Neural cell (in vitro differentiated cells): ENCODE data around the gene ADAM30. TPM values are rescaled to one million over a fixed set of nuclear protein-coding genes. Genes with fewer than 3 reads are reported as not detected.

ENCODE experiments used
- H2AFZ ChIP-seq: fragments of 200-600, 300-800 bp; sonication (generic), shearing (Covaris generic); 2 replicates; pipeline ENCODE4 v1.6.0; 2014; ENCODE audit warnings: low read depth, mild to moderate bottlenecking, antibody characterized with exemption, low read length, moderate library complexity
- H3F3A ChIP-seq: fragments of 200-600 bp; shearing (Covaris generic); 2 replicates; pipeline ENCODE4 v1.6.1; 2016; ENCODE audit warnings: mild to moderate bottlenecking, moderate library complexity, mixed read lengths, antibody characterized with exemption, low read length; ENCODE audit not compliant: insufficient read depth, poor library complexity, severe bottlenecking
- H3K27ac ChIP-seq: fragments of 200-600, 300-800 bp; sonication (generic), shearing (Covaris generic); 2 replicates; pipeline ENCODE4 v1.5.1; 2014; ENCODE audit warnings: mild to moderate bottlenecking, low read length, moderate library complexity
- H3K27me3 ChIP-seq: fragments of 300-800, 200-600 bp; sonication (generic), shearing (Covaris generic); 2 replicates; pipeline ENCODE4 v1.6.0; 2014; ENCODE audit warnings: mild to moderate bottlenecking, low read depth, low read length, moderate library complexity; ENCODE audit not compliant: insufficient read depth
- H3K36me3 ChIP-seq: fragments of 300-800, 200-600 bp; sonication (generic), shearing (Covaris generic); 2 replicates; pipeline ENCODE4 v1.5.1; 2014; ENCODE audit warnings: mild to moderate bottlenecking, antibody characterized with exemption, low read length, moderate library complexity; ENCODE audit not compliant: insufficient read depth
- H3K4me2 ChIP-seq: fragments of 300-800, 200-600 bp; sonication (generic), shearing (Covaris generic); 2 replicates; pipeline ENCODE4 v1.6.0; 2014; ENCODE audit warnings: mild to moderate bottlenecking, low read length
- H3K4me3 ChIP-seq: fragments of 300-800, 200-600 bp; sonication (generic), shearing (Covaris generic); 2 replicates; pipeline ENCODE4 v1.5.1; 2014; ENCODE audit warnings: mild to moderate bottlenecking, low read length, moderate library complexity
- H3K79me2 ChIP-seq: fragments of 200-600 bp; shearing (Covaris generic); replicated peaks from 2 replicates; pipeline ENCODE4 v1.6.0; 2014; ENCODE audit warnings: mild to moderate bottlenecking, low read length, moderate library complexity; ENCODE audit not compliant: insufficient read depth
- H3K9ac ChIP-seq: fragments of 300-800, 200-600 bp; sonication (generic), shearing (Covaris generic); 2 replicates; pipeline ENCODE4 v1.6.1; 2016; ENCODE audit warnings: mild to moderate bottlenecking, low read length, mixed read lengths
- H3K9me2 ChIP-seq: fragments of 200-600 bp; shearing (Covaris generic); 2 replicates; pipeline ENCODE4 v1.6.1; 2016; ENCODE audit warnings: mild to moderate bottlenecking, low read length, mixed read lengths; ENCODE audit not compliant: insufficient read depth
- H3K9me3 ChIP-seq: fragments of 200-600, 300-800 bp; sonication (generic), shearing (Covaris generic); 2 replicates; pipeline ENCODE4 v1.6.1; 2016; ENCODE audit warnings: mild to moderate bottlenecking, mixed run types, low read length, moderate library complexity, mixed read lengths
- H4K20me1 ChIP-seq: fragments of 200-600 bp; shearing (Covaris generic); 2 replicates; pipeline ENCODE4 v1.6.1; 2016; ENCODE audit warnings: mild to moderate bottlenecking, mixed run types; ENCODE audit not compliant: insufficient read depth
- EP300 ChIP-seq: fragments of 450-650 bp; conservative IDR thresholded peaks from 2 replicates; pipeline ENCODE4 v1.6.1; 2014; ENCODE audit warnings: antibody characterized with exemption, mild to moderate bottlenecking, moderate library complexity; ENCODE audit not compliant: poor library complexity, severe bottlenecking
- EZH2 ChIP-seq: fragments of 200-600, 300-800 bp; shearing (Covaris generic), sonication (generic); IDR thresholded peaks from 2 replicates; pipeline ENCODE4 v1.6.1; 2014; ENCODE audit warnings: antibody characterized with exemption, low read length, borderline replicate concordance, mild to moderate bottlenecking; ENCODE audit not compliant: insufficient read depth, poor library complexity, severe bottlenecking
- MXI1 ChIP-seq: fragments of 450-650 bp; conservative IDR thresholded peaks from 2 replicates; pipeline ENCODE4 v1.6.1; 2014; ENCODE audit warnings: antibody characterized with exemption, mild to moderate bottlenecking; ENCODE audit not compliant: poor library complexity, severe bottlenecking
- POLR2AphosphoS5 ChIP-seq: IDR thresholded peaks from 2 replicates; pipeline ENCODE4 v1.6.1; 2012
- RAD21 ChIP-seq: fragments of 450-650 bp; conservative IDR thresholded peaks from 2 replicates; pipeline ENCODE4 v1.6.1; 2014; ENCODE audit warnings: antibody characterized with exemption, mild to moderate bottlenecking, moderate library complexity
- SMC3 ChIP-seq: fragments of 450-650 bp; conservative IDR thresholded peaks from 2 replicates; pipeline ENCODE4 v1.6.1; 2014; ENCODE audit warnings: antibody characterized with exemption, mild to moderate bottlenecking, moderate library complexity; ENCODE audit not compliant: poor library complexity
- TAF1 ChIP-seq: IDR thresholded peaks from 2 replicates; pipeline ENCODE4 v1.6.1; 2012; ENCODE audit warnings: low read depth
- polyA plus RNA-seq: library from polyadenylated mRNA; depleted of rRNA; stranded (reverse); fragments of >200 nt; gene quantifications from 2 replicates; pipeline ENCODE4 v1.2.3, GENCODE V29; 2014
- TF ChIP-seq, protein P1 (sequence below): fragments of 450-650 bp; IDR thresholded peaks from 2 replicates; pipeline ENCODE4 v1.5.1; 2014; ENCODE audit warnings: antibody characterized with exemption, mild to moderate bottlenecking, moderate library complexity; ENCODE audit not compliant: poor library complexity, severe bottlenecking
- TF ChIP-seq, protein P2 (sequence below): IDR thresholded peaks from 2 replicates; pipeline ENCODE4 v1.6.1; 2012; ENCODE audit warnings: borderline replicate concordance

The ADAM30 gene
- polyA plus RNA-seq, 1 donor from 2014 or later, result not detected

DNA sequence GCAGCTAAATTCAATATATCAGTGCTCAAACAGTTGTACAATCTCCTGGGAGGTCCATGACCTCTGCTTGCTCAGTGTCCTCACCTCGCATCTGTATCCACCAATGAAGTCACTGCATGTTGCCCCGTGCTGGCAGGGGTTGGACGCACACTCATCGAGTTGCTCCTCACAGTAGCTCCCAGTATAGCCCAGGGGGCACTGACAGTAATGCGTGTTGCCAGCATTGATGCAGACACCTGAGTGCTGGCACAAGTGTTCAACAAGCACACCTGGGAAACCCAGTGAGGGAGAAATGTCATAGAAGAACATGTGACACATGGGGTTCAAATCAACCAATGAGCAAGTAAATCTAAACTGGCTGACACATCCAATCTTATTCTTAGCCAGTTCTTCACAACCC, 40.9 kb upstream of the ADAM30 start:
- Histone ChIP-seq H3K27me3 (no peaks in the 10 kb centered on the region), H3K36me3 (no peaks in the 10 kb centered on the region), H3F3A (no peaks in the 10 kb centered on the region), H2AFZ (no peak overlapping the region), H3K9me2 (no peaks in the 10 kb centered on the region), H3K9me3 (no peaks in the 10 kb centered on the region), H4K20me1 (no peaks in the 10 kb centered on the region), H3K9ac (no peak overlapping the region), H3K4me2 (no peak overlapping the region), H3K27ac (no peak overlapping the region), H3K4me3 (no peak overlapping the region), H3K79me2 (no peaks in the 10 kb centered on the region)
- TF ChIP-seq MXI1, result no peak

DNA sequence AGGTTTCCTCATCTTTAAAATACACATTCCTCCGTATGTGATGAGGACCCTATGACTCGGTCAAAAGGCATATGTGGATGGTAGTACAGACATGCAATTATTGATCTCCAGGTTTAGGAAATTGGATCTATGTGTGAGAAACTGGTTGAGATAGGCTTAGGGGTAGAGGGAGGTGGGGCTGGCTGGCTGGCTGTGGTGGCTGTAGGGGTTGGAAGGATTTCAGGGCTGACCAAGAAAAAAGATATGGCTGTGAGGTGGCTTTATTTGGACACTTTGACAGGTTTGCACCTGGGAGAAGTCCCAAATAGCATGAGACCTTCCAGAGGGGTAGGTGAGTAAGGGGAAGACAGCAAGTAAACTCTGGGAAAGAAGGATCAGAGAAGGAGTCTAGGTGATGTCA, 39.6 kb upstream of the ADAM30 start:
- no peak overlapping the region for H2AFZ ChIP-seq
- no peak overlapping the region for H3K4me3 ChIP-seq
- H3F3A ChIP-seq, result no peaks in the 10 kb centered on the region
- no peaks in the 10 kb centered on the region for H3K9me3 ChIP-seq
- H3K36me3 ChIP-seq, result no peaks in the 10 kb centered on the region
- H3K27ac ChIP-seq, result no peak overlapping the region
- H3K79me2 ChIP-seq, result no peaks in the 10 kb centered on the region
- no peaks in the 10 kb centered on the region for H3K9me2 ChIP-seq
- H3K27me3 ChIP-seq, result no peaks in the 10 kb centered on the region
- TF ChIP-seq MXI1, result no peak
- TF ChIP-seq RAD21, result no peak
- no peak for TF ChIP-seq TAF1
- no peak for TF ChIP-seq SMC3
- TF ChIP-seq, protein P1, sequence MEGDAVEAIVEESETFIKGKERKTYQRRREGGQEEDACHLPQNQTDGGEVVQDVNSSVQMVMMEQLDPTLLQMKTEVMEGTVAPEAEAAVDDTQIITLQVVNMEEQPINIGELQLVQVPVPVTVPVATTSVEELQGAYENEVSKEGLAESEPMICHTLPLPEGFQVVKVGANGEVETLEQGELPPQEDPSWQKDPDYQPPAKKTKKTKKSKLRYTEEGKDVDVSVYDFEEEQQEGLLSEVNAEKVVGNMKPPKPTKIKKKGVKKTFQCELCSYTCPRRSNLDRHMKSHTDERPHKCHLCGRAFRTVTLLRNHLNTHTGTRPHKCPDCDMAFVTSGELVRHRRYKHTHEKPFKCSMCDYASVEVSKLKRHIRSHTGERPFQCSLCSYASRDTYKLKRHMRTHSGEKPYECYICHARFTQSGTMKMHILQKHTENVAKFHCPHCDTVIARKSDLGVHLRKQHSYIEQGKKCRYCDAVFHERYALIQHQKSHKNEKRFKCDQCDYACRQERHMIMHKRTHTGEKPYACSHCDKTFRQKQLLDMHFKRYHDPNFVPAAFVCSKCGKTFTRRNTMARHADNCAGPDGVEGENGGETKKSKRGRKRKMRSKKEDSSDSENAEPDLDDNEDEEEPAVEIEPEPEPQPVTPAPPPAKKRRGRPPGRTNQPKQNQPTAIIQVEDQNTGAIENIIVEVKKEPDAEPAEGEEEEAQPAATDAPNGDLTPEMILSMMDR, result no peak
- H3K4me2 ChIP-seq, result no peak overlapping the region
- no peaks in the 10 kb centered on the region for H4K20me1 ChIP-seq
- H3K9ac ChIP-seq, result no peak overlapping the region

DNA sequence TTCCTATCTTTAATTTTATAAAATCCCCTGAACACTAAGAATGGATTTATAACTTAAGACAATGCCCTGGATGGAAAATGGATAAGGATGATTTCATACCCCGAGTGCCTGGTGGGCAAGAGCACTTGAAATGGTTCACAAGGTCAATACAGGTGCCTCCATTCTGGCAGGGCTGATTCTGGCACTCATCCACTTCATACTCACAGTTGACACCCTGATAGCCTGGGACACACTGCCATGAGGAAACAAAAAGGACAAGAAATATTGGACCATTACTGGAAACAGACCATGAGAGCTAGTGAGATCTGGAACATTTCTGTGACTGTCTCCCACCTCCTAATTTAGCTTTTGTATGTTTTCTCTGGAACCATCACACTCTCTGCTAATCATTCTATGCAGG, 39.1 kb upstream of the ADAM30 start:
- Histone ChIP-seq H3K9me3 (no peaks in the 10 kb centered on the region), H3K79me2 (no peaks in the 10 kb centered on the region), H3K9ac (no peak overlapping the region), H3K9me2 (no peaks in the 10 kb centered on the region), H2AFZ (no peak overlapping the region), H4K20me1 (no peaks in the 10 kb centered on the region), H3K36me3 (no peaks in the 10 kb centered on the region), H3K4me3 (no peak overlapping the region), H3K27ac (no peak overlapping the region), H3F3A (no peaks in the 10 kb centered on the region), H3K27me3 (no peaks in the 10 kb centered on the region), H3K4me2 (no peak overlapping the region)
- no peak for TF ChIP-seq EP300
- no peak for TF ChIP-seq SMC3

DNA sequence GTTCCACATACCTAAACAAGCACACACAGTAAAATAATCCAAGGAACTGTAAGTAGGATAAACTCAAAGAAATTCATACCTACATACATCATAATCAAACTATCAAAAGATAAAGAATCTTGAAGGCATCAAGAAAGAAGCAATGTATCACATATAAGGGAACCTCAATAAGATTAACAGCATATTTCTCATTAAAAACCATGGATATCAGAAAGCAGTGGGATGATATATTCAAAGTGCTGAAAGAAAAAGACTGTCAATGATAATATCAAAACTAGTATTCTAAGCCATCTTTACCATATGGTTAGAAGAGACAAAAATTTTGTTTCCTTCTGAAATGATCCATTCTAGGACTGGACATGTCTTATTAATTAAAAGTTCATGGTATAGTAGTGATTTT, 37.1 kb upstream of the ADAM30 start:
- no peak overlapping the region for H3K27ac ChIP-seq
- H3K9me2 ChIP-seq, result no peaks in the 10 kb centered on the region
- H3K36me3 ChIP-seq, result no peaks in the 10 kb centered on the region
- H4K20me1 ChIP-seq, result no peaks in the 10 kb centered on the region
- no peaks in the 10 kb centered on the region for H3K27me3 ChIP-seq
- no peaks in the 10 kb centered on the region for H3K9me3 ChIP-seq
- no peaks in the 10 kb centered on the region for H3F3A ChIP-seq
- no peak overlapping the region for H2AFZ ChIP-seq
- H3K4me3 ChIP-seq, result no peak overlapping the region
- TF ChIP-seq EP300 (no peak), MXI1 (no peak), EZH2 (no peak), POLR2AphosphoS5 (no peak), TAF1 (no peak), RAD21 (no peak), SMC3 (no peak)
- TF ChIP-seq, protein P1, result no peak
- TF ChIP-seq, protein P2, sequence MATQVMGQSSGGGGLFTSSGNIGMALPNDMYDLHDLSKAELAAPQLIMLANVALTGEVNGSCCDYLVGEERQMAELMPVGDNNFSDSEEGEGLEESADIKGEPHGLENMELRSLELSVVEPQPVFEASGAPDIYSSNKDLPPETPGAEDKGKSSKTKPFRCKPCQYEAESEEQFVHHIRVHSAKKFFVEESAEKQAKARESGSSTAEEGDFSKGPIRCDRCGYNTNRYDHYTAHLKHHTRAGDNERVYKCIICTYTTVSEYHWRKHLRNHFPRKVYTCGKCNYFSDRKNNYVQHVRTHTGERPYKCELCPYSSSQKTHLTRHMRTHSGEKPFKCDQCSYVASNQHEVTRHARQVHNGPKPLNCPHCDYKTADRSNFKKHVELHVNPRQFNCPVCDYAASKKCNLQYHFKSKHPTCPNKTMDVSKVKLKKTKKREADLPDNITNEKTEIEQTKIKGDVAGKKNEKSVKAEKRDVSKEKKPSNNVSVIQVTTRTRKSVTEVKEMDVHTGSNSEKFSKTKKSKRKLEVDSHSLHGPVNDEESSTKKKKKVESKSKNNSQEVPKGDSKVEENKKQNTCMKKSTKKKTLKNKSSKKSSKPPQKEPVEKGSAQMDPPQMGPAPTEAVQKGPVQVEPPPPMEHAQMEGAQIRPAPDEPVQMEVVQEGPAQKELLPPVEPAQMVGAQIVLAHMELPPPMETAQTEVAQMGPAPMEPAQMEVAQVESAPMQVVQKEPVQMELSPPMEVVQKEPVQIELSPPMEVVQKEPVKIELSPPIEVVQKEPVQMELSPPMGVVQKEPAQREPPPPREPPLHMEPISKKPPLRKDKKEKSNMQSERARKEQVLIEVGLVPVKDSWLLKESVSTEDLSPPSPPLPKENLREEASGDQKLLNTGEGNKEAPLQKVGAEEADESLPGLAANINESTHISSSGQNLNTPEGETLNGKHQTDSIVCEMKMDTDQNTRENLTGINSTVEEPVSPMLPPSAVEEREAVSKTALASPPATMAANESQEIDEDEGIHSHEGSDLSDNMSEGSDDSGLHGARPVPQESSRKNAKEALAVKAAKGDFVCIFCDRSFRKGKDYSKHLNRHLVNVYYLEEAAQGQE, result no peak
- no peak overlapping the region for H3K9ac ChIP-seq
- no peaks in the 10 kb centered on the region for H3K79me2 ChIP-seq
- H3K4me2 ChIP-seq, result no peak overlapping the region
